ENCODE data around the gene EFCAB14. TPM values are rescaled to one million over a fixed set of nuclear protein-coding genes. Genes with fewer than 3 reads are reported as not detected.
"Not testable (repeated sequence)": the region's sequence is repeated elsewhere in the genome, so short reads cannot be mapped to it uniquely, and the experiment has no call there.

Gene EFCAB14
- total RNA-seq, 1 experiment from 2014 or later: 86.8 TPM

DNA sequence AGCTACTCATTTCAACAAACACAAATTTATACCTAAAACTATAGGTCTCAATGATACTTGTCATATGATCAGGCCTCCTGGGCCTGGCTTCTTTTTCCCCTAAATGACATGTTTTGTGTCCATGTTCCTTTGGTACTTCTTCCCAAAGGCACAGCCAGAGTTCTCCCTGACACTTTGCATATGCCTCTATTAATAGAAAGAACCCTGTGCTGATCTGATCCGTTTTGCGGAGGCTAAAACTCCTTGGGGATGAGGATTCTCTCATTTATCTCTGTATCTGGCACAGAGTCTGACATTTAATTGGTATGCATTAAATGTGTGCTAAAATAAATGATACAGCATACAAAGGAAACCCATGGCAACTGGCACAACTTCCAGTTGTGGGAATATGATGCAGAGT lies 62.3 kb downstream of the EFCAB14 start:
- Histone ChIP-seq H3K36me3 (ENCODE audit: control insufficient read depth, insufficient read depth, low read length) (peaks cover 16% of the 10 kb centered on the region), H3K27me3 (ENCODE audit: control insufficient read depth, insufficient read depth, low read length) (no peaks in the 10 kb centered on the region), H3K9me3 (ENCODE audit: control insufficient read depth, insufficient read depth, low read depth, low read length) (no peaks in the 10 kb centered on the region), H3K27ac (ENCODE audit: low read length) (no peak overlapping the region), H3K4me1 (ENCODE audit: control insufficient read depth, insufficient read depth, low read length) (peaks cover 5% of the 10 kb centered on the region; the same call in 1 of the 2 replicates), H3K4me3 (ENCODE audit: low read depth in 2 of 2, low read length in 2 of 2) (no peak overlapping the region)
- no TSS peak for BruUV-seq (replicated peaks)
- TF ChIP-seq, protein P1, sequence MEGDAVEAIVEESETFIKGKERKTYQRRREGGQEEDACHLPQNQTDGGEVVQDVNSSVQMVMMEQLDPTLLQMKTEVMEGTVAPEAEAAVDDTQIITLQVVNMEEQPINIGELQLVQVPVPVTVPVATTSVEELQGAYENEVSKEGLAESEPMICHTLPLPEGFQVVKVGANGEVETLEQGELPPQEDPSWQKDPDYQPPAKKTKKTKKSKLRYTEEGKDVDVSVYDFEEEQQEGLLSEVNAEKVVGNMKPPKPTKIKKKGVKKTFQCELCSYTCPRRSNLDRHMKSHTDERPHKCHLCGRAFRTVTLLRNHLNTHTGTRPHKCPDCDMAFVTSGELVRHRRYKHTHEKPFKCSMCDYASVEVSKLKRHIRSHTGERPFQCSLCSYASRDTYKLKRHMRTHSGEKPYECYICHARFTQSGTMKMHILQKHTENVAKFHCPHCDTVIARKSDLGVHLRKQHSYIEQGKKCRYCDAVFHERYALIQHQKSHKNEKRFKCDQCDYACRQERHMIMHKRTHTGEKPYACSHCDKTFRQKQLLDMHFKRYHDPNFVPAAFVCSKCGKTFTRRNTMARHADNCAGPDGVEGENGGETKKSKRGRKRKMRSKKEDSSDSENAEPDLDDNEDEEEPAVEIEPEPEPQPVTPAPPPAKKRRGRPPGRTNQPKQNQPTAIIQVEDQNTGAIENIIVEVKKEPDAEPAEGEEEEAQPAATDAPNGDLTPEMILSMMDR (IDR thresholded peaks at IDR 0.05): no peak
- TF ChIP-seq TCF7L2 (IDR thresholded peaks at IDR 0.05; ENCODE audit: low read depth, low read length) (no peak), SIN3A (IDR thresholded peaks at IDR 0.05; ENCODE audit: borderline replicate concordance, insufficient read depth, low read depth, low read length) (no peak), POLR2AphosphoS5 (IDR thresholded peaks at IDR 0.05; ENCODE audit: low read depth, low read length) (no peak)
- ChIA-PET CTCF (no interaction called here), POLR2A (no interaction called here)
- ATAC-seq: no peak
- in situ Hi-C loops (cut with HindIII; ENCODE audit: low pct_unique_long_range_greater_than_20kb, low sequenced_read_pairs): no loop called here
- no peak for DNase-seq (ENCODE audit: low read depth, low spot score)
- intact Hi-C loops (cut with micrococcal nuclease; ENCODE audit: unreplicated experiment): no loop called here

DNA sequence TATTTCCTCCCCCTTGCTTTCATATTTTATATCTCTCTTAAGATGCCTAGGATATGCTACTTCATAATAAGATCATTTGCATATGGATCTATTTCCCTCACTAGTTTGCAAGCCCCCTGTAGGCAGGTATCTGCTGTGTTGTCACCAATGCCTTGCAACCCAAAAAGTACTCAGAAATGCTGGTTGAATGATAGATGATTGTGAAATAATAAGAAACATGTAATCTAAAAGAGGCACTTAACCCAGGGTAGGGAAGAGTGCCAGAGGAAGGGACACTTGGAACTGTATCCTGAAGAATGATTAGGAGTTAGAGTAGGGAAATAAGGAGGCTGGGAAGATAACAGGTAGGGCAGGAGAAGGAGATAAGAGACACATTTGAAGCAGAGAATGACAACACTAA lies 63.1 kb downstream of the EFCAB14 start:
- Histone ChIP-seq H3K4me3 (ENCODE audit: low read depth in 2 of 2, low read length in 2 of 2) (no peak overlapping the region), H3K4me1 (ENCODE audit: control insufficient read depth, insufficient read depth, low read length) (peaks cover 5% of the 10 kb centered on the region; the same call in 1 of the 2 replicates), H3K36me3 (ENCODE audit: control insufficient read depth, insufficient read depth, low read length) (peaks cover 16% of the 10 kb centered on the region), H3K27me3 (ENCODE audit: control insufficient read depth, insufficient read depth, low read length) (no peaks in the 10 kb centered on the region), H3K9me3 (ENCODE audit: control insufficient read depth, insufficient read depth, low read depth, low read length) (no peaks in the 10 kb centered on the region), H3K27ac (ENCODE audit: low read length) (no peak overlapping the region)
- CTCF ChIA-PET: no interaction called here
- no peak for TF ChIP-seq POLR2AphosphoS5 (IDR thresholded peaks at IDR 0.05; ENCODE audit: low read depth, low read length)
- no peak for TF ChIP-seq TCF7L2 (IDR thresholded peaks at IDR 0.05; ENCODE audit: low read depth, low read length)
- TF ChIP-seq, protein P1 (IDR thresholded peaks at IDR 0.05): no peak
- TF ChIP-seq SIN3A (IDR thresholded peaks at IDR 0.05; ENCODE audit: borderline replicate concordance, insufficient read depth, low read depth, low read length): no peak
- TF ChIP-seq, protein P2, sequence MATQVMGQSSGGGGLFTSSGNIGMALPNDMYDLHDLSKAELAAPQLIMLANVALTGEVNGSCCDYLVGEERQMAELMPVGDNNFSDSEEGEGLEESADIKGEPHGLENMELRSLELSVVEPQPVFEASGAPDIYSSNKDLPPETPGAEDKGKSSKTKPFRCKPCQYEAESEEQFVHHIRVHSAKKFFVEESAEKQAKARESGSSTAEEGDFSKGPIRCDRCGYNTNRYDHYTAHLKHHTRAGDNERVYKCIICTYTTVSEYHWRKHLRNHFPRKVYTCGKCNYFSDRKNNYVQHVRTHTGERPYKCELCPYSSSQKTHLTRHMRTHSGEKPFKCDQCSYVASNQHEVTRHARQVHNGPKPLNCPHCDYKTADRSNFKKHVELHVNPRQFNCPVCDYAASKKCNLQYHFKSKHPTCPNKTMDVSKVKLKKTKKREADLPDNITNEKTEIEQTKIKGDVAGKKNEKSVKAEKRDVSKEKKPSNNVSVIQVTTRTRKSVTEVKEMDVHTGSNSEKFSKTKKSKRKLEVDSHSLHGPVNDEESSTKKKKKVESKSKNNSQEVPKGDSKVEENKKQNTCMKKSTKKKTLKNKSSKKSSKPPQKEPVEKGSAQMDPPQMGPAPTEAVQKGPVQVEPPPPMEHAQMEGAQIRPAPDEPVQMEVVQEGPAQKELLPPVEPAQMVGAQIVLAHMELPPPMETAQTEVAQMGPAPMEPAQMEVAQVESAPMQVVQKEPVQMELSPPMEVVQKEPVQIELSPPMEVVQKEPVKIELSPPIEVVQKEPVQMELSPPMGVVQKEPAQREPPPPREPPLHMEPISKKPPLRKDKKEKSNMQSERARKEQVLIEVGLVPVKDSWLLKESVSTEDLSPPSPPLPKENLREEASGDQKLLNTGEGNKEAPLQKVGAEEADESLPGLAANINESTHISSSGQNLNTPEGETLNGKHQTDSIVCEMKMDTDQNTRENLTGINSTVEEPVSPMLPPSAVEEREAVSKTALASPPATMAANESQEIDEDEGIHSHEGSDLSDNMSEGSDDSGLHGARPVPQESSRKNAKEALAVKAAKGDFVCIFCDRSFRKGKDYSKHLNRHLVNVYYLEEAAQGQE (IDR thresholded peaks at IDR 0.05; ENCODE audit: insufficient read depth in 1 of 2, low read depth in 2 of 2, low read length in 1 of 2): no peak
- intact Hi-C loops (cut with micrococcal nuclease; ENCODE audit: unreplicated experiment) (no loop called here), in situ Hi-C loops (cut with HindIII; ENCODE audit: low pct_unique_long_range_greater_than_20kb, low sequenced_read_pairs) (no loop called here)
- POLR2A ChIA-PET: no interaction called here
- no peak for DNase-seq (ENCODE audit: low read depth, low spot score)
- ATAC-seq: no peak
- BruUV-seq (replicated peaks): no TSS peak

DNA sequence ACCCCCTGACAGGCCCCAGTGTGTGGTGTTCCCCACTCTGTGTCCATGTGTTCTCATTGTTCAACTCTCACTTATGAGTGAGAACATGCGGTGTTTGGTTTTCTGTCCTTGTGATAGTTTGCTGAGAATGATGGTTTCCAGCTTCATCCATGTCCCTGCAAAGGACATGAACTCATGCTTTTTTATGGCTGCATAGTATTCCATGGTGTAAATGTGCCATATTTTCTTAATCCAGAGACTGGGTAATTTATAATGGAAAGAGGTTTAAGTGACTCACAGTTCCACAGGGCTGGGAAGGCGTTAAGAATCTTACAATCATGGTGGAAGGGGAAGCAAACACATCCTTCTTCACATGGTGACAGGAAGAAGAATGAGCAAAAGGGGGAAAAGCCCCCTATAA lies 64.2 kb downstream of the EFCAB14 start:
- H3K9me3 ChIP-seq (ENCODE audit: control insufficient read depth, insufficient read depth, low read depth, low read length); H3K4me3 ChIP-seq (ENCODE audit: low read depth in 2 of 2, low read length in 2 of 2); BruUV-seq (replicated peaks); DNase-seq (ENCODE audit: low read depth, low spot score); H3K4me1 ChIP-seq (ENCODE audit: control insufficient read depth, insufficient read depth, low read length); POLR2A ChIA-PET; in situ Hi-C loops (cut with HindIII; ENCODE audit: low pct_unique_long_range_greater_than_20kb, low sequenced_read_pairs); intact Hi-C loops (cut with micrococcal nuclease; ENCODE audit: unreplicated experiment); ATAC-seq; H3K27me3 ChIP-seq (ENCODE audit: control insufficient read depth, insufficient read depth, low read length); H3K27ac ChIP-seq (ENCODE audit: low read length); CTCF ChIA-PET: not testable (repeated sequence)
- H3K36me3 ChIP-seq (ENCODE audit: control insufficient read depth, insufficient read depth, low read length): peaks cover 16% of the 10 kb centered on the region

Measured in Panc1 (cell line).